ENCODE measurements around the gene TAPT1. TPM values are rescaled to one million over a fixed set of nuclear protein-coding genes. Genes with fewer than 3 reads are reported as not detected.

TAPT1 gene
- total RNA-seq, 1 donor from 2014 or later = 25.3 TPM

DNA sequence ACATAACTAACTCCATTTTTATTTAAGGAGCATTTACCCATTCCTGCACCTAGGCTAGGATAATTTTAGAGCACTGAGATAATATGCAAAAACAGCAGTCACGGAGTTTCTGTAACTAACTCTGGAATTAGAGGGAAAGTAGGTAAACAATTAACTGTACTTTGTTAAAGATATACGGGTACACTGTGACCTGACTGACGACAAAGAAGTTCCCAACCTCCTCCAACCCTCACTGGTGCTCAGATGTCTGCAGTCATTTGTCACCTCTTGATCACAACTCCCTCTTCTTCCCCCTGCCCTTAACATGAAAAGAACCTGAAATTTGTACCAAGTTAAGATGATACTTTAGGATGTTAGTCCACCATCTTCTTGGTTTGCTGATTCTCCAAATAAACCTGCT is 42.0 kb upstream of the TAPT1 start:
- H3K36me3 Mint-ChIP-seq (ENCODE audit: low read depth, unreplicated experiment) = no peaks in the 10 kb centered on the region
- Histone ChIP-seq H3K9ac (ENCODE audit: low read length) (no peak overlapping the region), H3K27ac (ENCODE audit: low read depth, low read length) (no peak overlapping the region), H3K27me3 (ENCODE audit: insufficient read depth, low read length) (no peaks in the 10 kb centered on the region), H2AFZ (ENCODE audit: low read depth, low read length) (no peak overlapping the region), H4K20me1 (ENCODE audit: insufficient read depth, low read length) (no peaks in the 10 kb centered on the region), H3K9me3 (ENCODE audit: insufficient read depth, low read depth, low read length) (no peaks in the 10 kb centered on the region), H3K79me2 (ENCODE audit: insufficient read depth, low read length) (no peaks in the 10 kb centered on the region), H3K36me3 (ENCODE audit: insufficient read depth, low read length) (no peaks in the 10 kb centered on the region), H3K4me3 (ENCODE audit: insufficient read depth, low read depth, low read length) (no peak overlapping the region), H3K4me2 (ENCODE audit: low read length) (no peak overlapping the region), H3K4me1 (ENCODE audit: insufficient read depth, low read length) (peaks cover 12% of the 10 kb centered on the region)
- H3K27me3 Mint-ChIP-seq (ENCODE audit: low read depth, unreplicated experiment) = no peaks in the 10 kb centered on the region
- no peak for TF ChIP-seq EZH2 (IDR thresholded peaks at IDR 0.05; ENCODE audit: insufficient read depth, low read length)
- TF ChIP-seq, protein P1, sequence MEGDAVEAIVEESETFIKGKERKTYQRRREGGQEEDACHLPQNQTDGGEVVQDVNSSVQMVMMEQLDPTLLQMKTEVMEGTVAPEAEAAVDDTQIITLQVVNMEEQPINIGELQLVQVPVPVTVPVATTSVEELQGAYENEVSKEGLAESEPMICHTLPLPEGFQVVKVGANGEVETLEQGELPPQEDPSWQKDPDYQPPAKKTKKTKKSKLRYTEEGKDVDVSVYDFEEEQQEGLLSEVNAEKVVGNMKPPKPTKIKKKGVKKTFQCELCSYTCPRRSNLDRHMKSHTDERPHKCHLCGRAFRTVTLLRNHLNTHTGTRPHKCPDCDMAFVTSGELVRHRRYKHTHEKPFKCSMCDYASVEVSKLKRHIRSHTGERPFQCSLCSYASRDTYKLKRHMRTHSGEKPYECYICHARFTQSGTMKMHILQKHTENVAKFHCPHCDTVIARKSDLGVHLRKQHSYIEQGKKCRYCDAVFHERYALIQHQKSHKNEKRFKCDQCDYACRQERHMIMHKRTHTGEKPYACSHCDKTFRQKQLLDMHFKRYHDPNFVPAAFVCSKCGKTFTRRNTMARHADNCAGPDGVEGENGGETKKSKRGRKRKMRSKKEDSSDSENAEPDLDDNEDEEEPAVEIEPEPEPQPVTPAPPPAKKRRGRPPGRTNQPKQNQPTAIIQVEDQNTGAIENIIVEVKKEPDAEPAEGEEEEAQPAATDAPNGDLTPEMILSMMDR (IDR thresholded peaks at IDR 0.05; ENCODE audit: insufficient read depth, low read depth, low read length) = no peak
- FAIRE-seq = no peak
- H3K4me3 Mint-ChIP-seq (ENCODE audit: unreplicated experiment) = no peak overlapping the region
- no peak for DNase-seq (ENCODE audit: low read depth)
- no peak overlapping the region for H3K27ac Mint-ChIP-seq (ENCODE audit: unreplicated experiment)
- H3K9me3 Mint-ChIP-seq (ENCODE audit: unreplicated experiment) = no peaks in the 10 kb centered on the region
- peaks cover 10% of the 10 kb centered on the region for H3K4me1 Mint-ChIP-seq (ENCODE audit: low read depth, unreplicated experiment)

DNA sequence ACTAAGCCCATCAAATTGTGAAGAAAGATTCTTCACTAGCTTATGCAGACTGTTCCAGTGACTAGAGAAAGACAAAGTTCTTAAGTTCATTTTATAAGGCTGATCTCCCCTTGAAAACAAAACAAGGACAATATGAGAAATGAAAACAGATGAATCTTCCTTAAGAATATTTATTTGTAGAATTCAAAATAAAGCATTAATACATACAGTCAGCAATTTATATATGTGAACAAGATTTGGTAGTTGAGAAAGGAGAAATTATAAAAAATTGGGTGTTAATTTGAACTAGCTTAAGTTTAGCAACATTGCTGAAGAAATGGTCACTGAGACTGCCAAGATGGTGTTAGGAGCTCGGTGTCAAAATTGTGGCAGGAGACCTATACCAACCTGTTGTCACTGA is 41.4 kb upstream of the TAPT1 start:
- no peak for DNase-seq (ENCODE audit: low read depth)
- no peak for TF ChIP-seq EZH2 (IDR thresholded peaks at IDR 0.05; ENCODE audit: insufficient read depth, low read length)
- TF ChIP-seq, protein P1 (IDR thresholded peaks at IDR 0.05; ENCODE audit: insufficient read depth, low read depth, low read length) = no peak
- Histone ChIP-seq H3K9ac (ENCODE audit: low read length) (no peak overlapping the region), H3K4me1 (ENCODE audit: insufficient read depth, low read length) (peaks cover 12% of the 10 kb centered on the region), H2AFZ (ENCODE audit: low read depth, low read length) (no peak overlapping the region), H3K4me2 (ENCODE audit: low read length) (no peak overlapping the region), H4K20me1 (ENCODE audit: insufficient read depth, low read length) (no peaks in the 10 kb centered on the region), H3K27me3 (ENCODE audit: insufficient read depth, low read length) (no peaks in the 10 kb centered on the region), H3K36me3 (ENCODE audit: insufficient read depth, low read length) (no peaks in the 10 kb centered on the region), H3K79me2 (ENCODE audit: insufficient read depth, low read length) (no peaks in the 10 kb centered on the region), H3K4me3 (ENCODE audit: insufficient read depth, low read depth, low read length) (no peak overlapping the region), H3K9me3 (ENCODE audit: insufficient read depth, low read depth, low read length) (no peaks in the 10 kb centered on the region), H3K27ac (ENCODE audit: low read depth, low read length) (no peak overlapping the region)
- H3K9me3 Mint-ChIP-seq (ENCODE audit: unreplicated experiment) = no peaks in the 10 kb centered on the region
- H3K4me3 Mint-ChIP-seq (ENCODE audit: unreplicated experiment) = no peak overlapping the region
- H3K36me3 Mint-ChIP-seq (ENCODE audit: low read depth, unreplicated experiment) = no peaks in the 10 kb centered on the region
- H3K4me1 Mint-ChIP-seq (ENCODE audit: low read depth, unreplicated experiment) = peaks cover 10% of the 10 kb centered on the region
- H3K27ac Mint-ChIP-seq (ENCODE audit: unreplicated experiment) = no peak overlapping the region
- no peaks in the 10 kb centered on the region for H3K27me3 Mint-ChIP-seq (ENCODE audit: low read depth, unreplicated experiment)
- FAIRE-seq = no peak

DNA sequence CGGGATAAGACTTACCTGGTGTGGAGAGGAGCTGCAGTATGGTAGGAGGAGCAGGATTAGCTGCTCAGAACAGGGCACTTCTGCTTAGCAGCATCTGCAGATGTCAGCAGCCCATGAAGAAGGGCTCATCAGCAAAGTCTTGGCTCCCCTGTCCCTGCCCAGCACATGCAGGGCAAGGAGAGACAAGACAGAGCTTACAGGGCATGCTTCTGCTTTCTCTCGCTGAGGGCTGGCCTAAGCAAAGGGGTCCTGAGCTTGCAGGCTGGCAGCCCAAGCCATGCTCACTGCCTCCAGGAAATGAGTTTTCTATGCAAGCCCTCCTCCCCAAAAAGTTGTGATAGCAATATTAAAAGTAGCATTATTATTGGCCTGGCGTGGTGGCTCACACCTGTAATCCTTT is 39.5 kb upstream of the TAPT1 start:
- no peak overlapping the region for H3K27ac Mint-ChIP-seq (ENCODE audit: unreplicated experiment)
- H3K27me3 Mint-ChIP-seq (ENCODE audit: low read depth, unreplicated experiment) = no peaks in the 10 kb centered on the region
- no peaks in the 10 kb centered on the region for H3K36me3 Mint-ChIP-seq (ENCODE audit: low read depth, unreplicated experiment)
- H3K9ac ChIP-seq (ENCODE audit: low read length) = no peak overlapping the region
- H2AFZ ChIP-seq (ENCODE audit: low read depth, low read length) = no peak overlapping the region
- no peaks in the 10 kb centered on the region for H3K79me2 ChIP-seq (ENCODE audit: insufficient read depth, low read length)
- H3K9me3 Mint-ChIP-seq (ENCODE audit: unreplicated experiment) = no peaks in the 10 kb centered on the region
- no peaks in the 10 kb centered on the region for H4K20me1 ChIP-seq (ENCODE audit: insufficient read depth, low read length)
- no peaks in the 10 kb centered on the region for H3K36me3 ChIP-seq (ENCODE audit: insufficient read depth, low read length)
- H3K4me3 ChIP-seq (ENCODE audit: insufficient read depth, low read depth, low read length) = no peak overlapping the region
- no peak overlapping the region for H3K27ac ChIP-seq (ENCODE audit: low read depth, low read length)
- TF ChIP-seq, protein P1 (IDR thresholded peaks at IDR 0.05; ENCODE audit: insufficient read depth, low read depth, low read length) = no peak
- no peak for TF ChIP-seq EZH2 (IDR thresholded peaks at IDR 0.05; ENCODE audit: insufficient read depth, low read length)
- FAIRE-seq = no peak
- H3K9me3 ChIP-seq (ENCODE audit: insufficient read depth, low read depth, low read length) = no peaks in the 10 kb centered on the region
- peaks cover 10% of the 10 kb centered on the region for H3K4me1 Mint-ChIP-seq (ENCODE audit: low read depth, unreplicated experiment)
- H3K4me2 ChIP-seq (ENCODE audit: low read length) = no peak overlapping the region
- H3K4me1 ChIP-seq (ENCODE audit: insufficient read depth, low read length) = peaks cover 12% of the 10 kb centered on the region
- no peak for DNase-seq (ENCODE audit: low read depth)
- H3K27me3 ChIP-seq (ENCODE audit: insufficient read depth, low read length) = no peaks in the 10 kb centered on the region
- H3K4me3 Mint-ChIP-seq (ENCODE audit: unreplicated experiment) = no peak overlapping the region
